ENCODE data around the gene MITF.

- TF ChIP-seq EZH2 (IDR thresholded peaks at IDR 0.05) (no peak), POLR2AphosphoS5 (IDR thresholded peaks at IDR 0.05; ENCODE audit: borderline replicate concordance, low read depth, low read length) (no peak), FOXP2 (optimal IDR thresholded peaks at IDR 0.05; ENCODE audit: control extremely low read depth, extremely low read length, insufficient read depth) (no peak)
Measured at GRCh38 chr3:69890084-69890483, 150.8 kb downstream of the MITF start.
